ENCODE data around the gene RNF126. TPM values are rescaled to one million over a fixed set of nuclear protein-coding genes. Genes with fewer than 3 reads are reported as not detected.

Gene RNF126
- total RNA-seq, 1 experiment from 2014 or later, result 93.3 TPM

DNA sequence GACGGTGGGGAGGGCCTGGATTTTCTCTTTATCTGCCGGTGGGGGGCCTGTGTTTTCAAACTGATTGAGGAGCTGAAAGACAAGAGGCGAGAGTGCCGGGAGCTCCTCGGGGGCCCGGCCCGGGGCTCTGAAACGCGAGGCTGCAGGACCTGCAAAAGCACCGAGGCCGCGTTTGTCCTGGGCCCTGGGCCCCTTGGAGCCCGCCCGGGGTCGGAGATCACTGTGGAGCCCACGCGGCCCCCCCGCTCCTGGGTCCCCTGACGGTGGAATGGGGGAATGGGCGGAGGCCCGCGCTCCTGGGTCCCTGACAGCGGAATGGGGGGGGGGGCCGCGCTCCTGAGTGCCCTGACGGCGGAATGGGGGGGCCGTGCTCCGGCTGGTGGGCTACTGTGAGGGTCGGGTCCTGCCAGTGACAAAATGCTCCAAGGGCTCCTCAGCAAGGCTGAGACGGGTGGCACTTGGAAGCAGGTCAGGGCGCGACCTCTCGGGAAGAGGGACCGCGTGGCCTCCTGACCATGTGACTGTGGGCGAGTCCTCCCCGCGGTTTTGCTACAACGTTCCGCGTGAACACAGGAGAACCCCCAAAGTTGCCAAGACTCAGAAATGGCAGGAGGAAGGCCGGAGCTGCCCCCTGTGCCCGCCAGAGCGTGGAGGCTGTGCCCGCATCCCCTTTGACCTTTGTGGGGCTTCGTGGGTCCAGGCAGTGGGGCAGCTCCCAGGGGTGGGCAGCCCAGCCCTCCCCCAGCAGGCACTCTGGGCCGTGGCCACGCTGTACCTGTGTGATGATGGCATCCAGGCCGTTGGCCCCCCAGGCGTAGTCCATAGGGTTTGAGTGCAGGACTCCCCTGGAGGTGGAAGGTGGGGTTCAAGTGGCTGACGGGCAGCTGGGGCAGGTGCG lies 13.9 kb downstream of the RNF126 start:
- ChIA-PET CTCF (no interaction called here), POLR2A (ENCODE audit: low non-redundant PET) (interaction anchor here (0.5 kb wide), 1 partner anchor 104 kb away, joined by 5 read pairs; no protein-coding TSS in a partner anchor)
- Histone ChIP-seq H3K4me1 (ENCODE audit: insufficient read depth, low read length, poor library complexity, severe bottlenecking) (no peaks in the 10 kb centered on the region), H3K27me3 (replicated peaks; ENCODE audit: insufficient read depth, low read depth, low read length, poor library complexity) (no peaks in the 10 kb centered on the region), H3K36me3 (ENCODE audit: insufficient read depth, low read length, poor library complexity, severe bottlenecking) (peaks cover 78% of the 10 kb centered on the region), H3K9me3 (ENCODE audit: low read depth, low read length, poor library complexity, severe bottlenecking) (no peaks in the 10 kb centered on the region), H3K4me3 (ENCODE audit: low read depth, low read length, poor library complexity, severe bottlenecking) (no peak overlapping the region), H3K27ac (ENCODE audit: low read depth, low read length, poor library complexity, severe bottlenecking) (no peak overlapping the region)
- intact Hi-C loops (cut with micrococcal nuclease; ENCODE audit: unreplicated experiment), result no loop called here
- BruUV-seq (replicated peaks), result no TSS peak
- DNase-seq (ENCODE audit: low spot score), result no peak
- TF ChIP-seq EZH2 (IDR thresholded peaks at IDR 0.05; ENCODE audit: borderline replicate concordance, low read depth, low read length, poor library complexity, severe bottlenecking), result no peak
- TF ChIP-seq, protein P1, sequence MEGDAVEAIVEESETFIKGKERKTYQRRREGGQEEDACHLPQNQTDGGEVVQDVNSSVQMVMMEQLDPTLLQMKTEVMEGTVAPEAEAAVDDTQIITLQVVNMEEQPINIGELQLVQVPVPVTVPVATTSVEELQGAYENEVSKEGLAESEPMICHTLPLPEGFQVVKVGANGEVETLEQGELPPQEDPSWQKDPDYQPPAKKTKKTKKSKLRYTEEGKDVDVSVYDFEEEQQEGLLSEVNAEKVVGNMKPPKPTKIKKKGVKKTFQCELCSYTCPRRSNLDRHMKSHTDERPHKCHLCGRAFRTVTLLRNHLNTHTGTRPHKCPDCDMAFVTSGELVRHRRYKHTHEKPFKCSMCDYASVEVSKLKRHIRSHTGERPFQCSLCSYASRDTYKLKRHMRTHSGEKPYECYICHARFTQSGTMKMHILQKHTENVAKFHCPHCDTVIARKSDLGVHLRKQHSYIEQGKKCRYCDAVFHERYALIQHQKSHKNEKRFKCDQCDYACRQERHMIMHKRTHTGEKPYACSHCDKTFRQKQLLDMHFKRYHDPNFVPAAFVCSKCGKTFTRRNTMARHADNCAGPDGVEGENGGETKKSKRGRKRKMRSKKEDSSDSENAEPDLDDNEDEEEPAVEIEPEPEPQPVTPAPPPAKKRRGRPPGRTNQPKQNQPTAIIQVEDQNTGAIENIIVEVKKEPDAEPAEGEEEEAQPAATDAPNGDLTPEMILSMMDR (conservative IDR thresholded peaks at IDR 0.05; ENCODE audit: low read depth, low read length), result no peak

DNA sequence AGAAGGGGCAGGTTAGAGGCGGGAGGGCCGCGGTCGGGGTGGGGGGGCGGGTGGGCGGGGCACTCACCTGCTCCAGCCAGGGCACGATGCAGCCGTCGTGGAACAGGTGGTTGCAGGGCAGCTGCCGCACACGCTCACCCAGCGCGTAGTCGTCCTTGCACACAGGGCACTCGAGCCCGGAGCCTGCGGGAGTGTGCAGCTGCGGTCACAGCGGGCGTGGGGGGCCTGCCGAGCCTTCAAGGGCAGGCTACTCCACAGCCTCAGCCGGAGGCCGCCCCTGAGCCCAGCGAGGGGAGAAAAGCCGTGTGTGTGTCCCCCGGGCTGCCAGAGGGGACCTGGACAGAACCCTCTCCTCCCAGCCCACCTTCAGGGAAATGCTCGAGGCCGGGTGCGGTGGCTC lies 14.7 kb downstream of the RNF126 start:
- ChIA-PET POLR2A (ENCODE audit: low non-redundant PET) (no interaction called here), CTCF (no interaction called here)
- DNase-seq (ENCODE audit: low spot score), result no peak
- BruUV-seq (replicated peaks), result no TSS peak
- H3K4me1 ChIP-seq (ENCODE audit: insufficient read depth, low read length, poor library complexity, severe bottlenecking), result no peaks in the 10 kb centered on the region
- H3K27me3 ChIP-seq (replicated peaks; ENCODE audit: insufficient read depth, low read depth, low read length, poor library complexity), result no peaks in the 10 kb centered on the region
- peaks cover 71% of the 10 kb centered on the region for H3K36me3 ChIP-seq (ENCODE audit: insufficient read depth, low read length, poor library complexity, severe bottlenecking)
- TF ChIP-seq, protein P1 (conservative IDR thresholded peaks at IDR 0.05; ENCODE audit: low read depth, low read length), result no peak
- TF ChIP-seq EZH2 (IDR thresholded peaks at IDR 0.05; ENCODE audit: borderline replicate concordance, low read depth, low read length, poor library complexity, severe bottlenecking), result no peak
- no peak overlapping the region for H3K4me3 ChIP-seq (ENCODE audit: low read depth, low read length, poor library complexity, severe bottlenecking)
- no peaks in the 10 kb centered on the region for H3K9me3 ChIP-seq (ENCODE audit: low read depth, low read length, poor library complexity, severe bottlenecking)
- intact Hi-C loops (cut with micrococcal nuclease; ENCODE audit: unreplicated experiment), result no loop called here
- no peak overlapping the region for H3K27ac ChIP-seq (ENCODE audit: low read depth, low read length, poor library complexity, severe bottlenecking)

DNA sequence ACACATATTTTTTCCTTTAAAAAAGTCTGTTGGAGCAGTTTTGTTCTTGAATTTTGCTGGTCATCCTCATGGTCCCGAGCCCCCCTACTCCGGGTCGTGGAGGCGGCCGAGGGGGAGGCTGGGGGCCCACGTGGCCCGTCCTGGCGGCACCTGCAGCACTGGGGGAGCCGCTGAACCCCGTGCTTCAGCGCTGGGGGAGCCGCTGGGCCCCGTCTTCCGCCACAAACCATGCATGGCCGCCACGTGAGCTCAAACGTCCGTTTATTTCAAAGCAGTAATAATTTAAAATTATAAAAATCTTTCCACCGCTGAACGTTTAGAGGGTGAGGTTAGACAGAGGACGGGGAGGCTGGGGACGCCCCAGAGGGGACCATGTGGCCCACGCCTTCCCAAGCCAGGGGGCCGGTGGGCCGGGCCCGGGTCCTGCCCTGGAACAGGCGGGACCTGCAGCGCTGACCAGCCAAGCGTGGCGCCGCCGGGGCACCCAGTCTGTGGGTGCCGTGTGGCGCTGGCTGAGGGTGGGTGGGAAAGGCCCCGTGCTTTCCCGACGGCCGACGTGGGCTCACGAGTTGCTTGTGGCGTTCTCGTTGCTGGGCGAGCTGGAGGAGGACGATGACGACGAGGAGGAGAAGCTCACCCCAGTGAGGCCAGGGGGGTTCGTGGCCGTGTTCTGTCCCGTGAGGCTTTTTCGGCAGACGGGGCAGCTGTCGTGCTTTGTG lies 15.3 kb downstream of the RNF126 start:
- TSS peak; percentile 79 for BruUV-seq (replicated peaks)
- Histone ChIP-seq H3K4me1 (ENCODE audit: insufficient read depth, low read length, poor library complexity, severe bottlenecking) (no peaks in the 10 kb centered on the region), H3K27me3 (replicated peaks; ENCODE audit: insufficient read depth, low read depth, low read length, poor library complexity) (no peaks in the 10 kb centered on the region), H3K27ac (ENCODE audit: low read depth, low read length, poor library complexity, severe bottlenecking) (no peak overlapping the region), H3K9me3 (ENCODE audit: low read depth, low read length, poor library complexity, severe bottlenecking) (no peaks in the 10 kb centered on the region), H3K4me3 (ENCODE audit: low read depth, low read length, poor library complexity, severe bottlenecking) (no peak overlapping the region), H3K36me3 (ENCODE audit: insufficient read depth, low read length, poor library complexity, severe bottlenecking) (peaks cover 65% of the 10 kb centered on the region)
- ChIA-PET POLR2A (ENCODE audit: low non-redundant PET) (interaction anchor here (0.6 kb wide), 1 partner anchor 32 kb away, joined by 3 read pairs; no protein-coding TSS in a partner anchor), CTCF (no interaction called here)
- no peak for DNase-seq (ENCODE audit: low spot score)
- intact Hi-C loops (cut with micrococcal nuclease; ENCODE audit: unreplicated experiment), result no loop called here
- TF ChIP-seq, protein P1 (conservative IDR thresholded peaks at IDR 0.05; ENCODE audit: low read depth, low read length), result no peak
- TF ChIP-seq EZH2 (IDR thresholded peaks at IDR 0.05; ENCODE audit: borderline replicate concordance, low read depth, low read length, poor library complexity, severe bottlenecking), result no peak

Measured in A673 (cell line).